ENCODE data around the gene STRN. TPM values are rescaled to one million over a fixed set of nuclear protein-coding genes. Genes with fewer than 3 reads are reported as not detected.

STRN gene
- total RNA-seq, 3 donors from 2014 or later, result 27.2 to 35.1 (median 32.5) TPM

DNA sequence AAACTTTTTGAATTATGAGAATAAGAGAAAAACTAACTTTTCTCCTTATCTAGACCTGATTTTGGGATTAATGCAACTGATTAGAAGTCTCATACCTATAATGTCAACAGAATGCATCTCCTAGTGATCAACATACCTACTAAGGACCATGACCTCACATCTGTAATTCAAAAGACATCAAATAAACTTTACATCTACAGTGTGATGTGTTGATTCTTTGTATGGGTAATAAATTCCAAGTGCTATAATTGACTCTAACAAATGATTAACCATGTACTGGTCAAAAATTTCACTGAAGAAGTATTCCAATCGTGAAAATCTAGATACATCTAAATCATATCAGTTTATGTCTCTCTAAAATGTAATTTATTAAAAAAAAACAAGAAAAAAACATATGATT, 84.5 kb downstream of the STRN start:
- H3K36me3 ChIP-seq, result peaks cover 5% of the 10 kb centered on the region

DNA sequence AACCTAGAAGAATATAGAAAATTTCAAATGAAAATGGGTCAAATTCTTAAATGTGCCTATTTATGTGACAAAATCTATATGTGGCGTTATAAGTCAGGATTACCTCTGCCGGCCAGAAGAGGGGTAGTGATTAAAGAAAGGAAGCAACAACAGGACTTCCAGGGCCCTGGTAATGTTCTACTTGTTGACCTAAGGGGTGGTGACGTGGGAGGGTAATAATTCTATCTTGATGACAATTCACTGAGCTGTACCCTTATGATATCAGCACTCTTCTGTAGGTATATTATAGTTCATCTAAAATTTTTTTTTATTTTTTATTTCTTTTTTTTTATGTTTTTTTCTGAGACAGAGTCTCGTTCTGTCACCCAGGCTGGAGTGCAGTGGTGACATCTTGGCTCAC, 87.9 kb downstream of the STRN start:
- Histone ChIP-seq H3K4me1 (no peaks in the 10 kb centered on the region), H3K36me3 (peaks cover 13% of the 10 kb centered on the region), H3K9me3 (no peaks in the 10 kb centered on the region), H3K27ac (no peak overlapping the region), H3K27me3 (no peaks in the 10 kb centered on the region), H3K4me3 (no peak overlapping the region)
- TF ChIP-seq POLR2AphosphoS5 (IDR thresholded peaks at IDR 0.05) (no peak), POLR2A (IDR thresholded peaks at IDR 0.05) (no peak)
- TF ChIP-seq, protein P1, sequence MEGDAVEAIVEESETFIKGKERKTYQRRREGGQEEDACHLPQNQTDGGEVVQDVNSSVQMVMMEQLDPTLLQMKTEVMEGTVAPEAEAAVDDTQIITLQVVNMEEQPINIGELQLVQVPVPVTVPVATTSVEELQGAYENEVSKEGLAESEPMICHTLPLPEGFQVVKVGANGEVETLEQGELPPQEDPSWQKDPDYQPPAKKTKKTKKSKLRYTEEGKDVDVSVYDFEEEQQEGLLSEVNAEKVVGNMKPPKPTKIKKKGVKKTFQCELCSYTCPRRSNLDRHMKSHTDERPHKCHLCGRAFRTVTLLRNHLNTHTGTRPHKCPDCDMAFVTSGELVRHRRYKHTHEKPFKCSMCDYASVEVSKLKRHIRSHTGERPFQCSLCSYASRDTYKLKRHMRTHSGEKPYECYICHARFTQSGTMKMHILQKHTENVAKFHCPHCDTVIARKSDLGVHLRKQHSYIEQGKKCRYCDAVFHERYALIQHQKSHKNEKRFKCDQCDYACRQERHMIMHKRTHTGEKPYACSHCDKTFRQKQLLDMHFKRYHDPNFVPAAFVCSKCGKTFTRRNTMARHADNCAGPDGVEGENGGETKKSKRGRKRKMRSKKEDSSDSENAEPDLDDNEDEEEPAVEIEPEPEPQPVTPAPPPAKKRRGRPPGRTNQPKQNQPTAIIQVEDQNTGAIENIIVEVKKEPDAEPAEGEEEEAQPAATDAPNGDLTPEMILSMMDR (IDR thresholded peaks at IDR 0.05), result no peak
- no peak for DNase-seq (ENCODE audit: low spot score in 2 of 2)
- intact Hi-C loops (cut with DNase I; ENCODE audit: low total_unique reads), result no loop called here

More for the DNA sequence above, 84.5 kb downstream of the STRN start:
- no peak overlapping the region for H3K27ac ChIP-seq
- no peaks in the 10 kb centered on the region for H3K4me1 ChIP-seq
- no peak for TF ChIP-seq POLR2AphosphoS5 (IDR thresholded peaks at IDR 0.05)
- no peak for TF ChIP-seq POLR2A (IDR thresholded peaks at IDR 0.05)
- TF ChIP-seq, protein P1 (IDR thresholded peaks at IDR 0.05), result no peak
- H3K9me3 ChIP-seq, result no peaks in the 10 kb centered on the region
- no peaks in the 10 kb centered on the region for H3K27me3 ChIP-seq
- no peak overlapping the region for H3K4me3 ChIP-seq
- DNase-seq (ENCODE audit: low spot score in 2 of 2), result no peak
- intact Hi-C loops (cut with DNase I; ENCODE audit: low total_unique reads), result no loop called here

DNA sequence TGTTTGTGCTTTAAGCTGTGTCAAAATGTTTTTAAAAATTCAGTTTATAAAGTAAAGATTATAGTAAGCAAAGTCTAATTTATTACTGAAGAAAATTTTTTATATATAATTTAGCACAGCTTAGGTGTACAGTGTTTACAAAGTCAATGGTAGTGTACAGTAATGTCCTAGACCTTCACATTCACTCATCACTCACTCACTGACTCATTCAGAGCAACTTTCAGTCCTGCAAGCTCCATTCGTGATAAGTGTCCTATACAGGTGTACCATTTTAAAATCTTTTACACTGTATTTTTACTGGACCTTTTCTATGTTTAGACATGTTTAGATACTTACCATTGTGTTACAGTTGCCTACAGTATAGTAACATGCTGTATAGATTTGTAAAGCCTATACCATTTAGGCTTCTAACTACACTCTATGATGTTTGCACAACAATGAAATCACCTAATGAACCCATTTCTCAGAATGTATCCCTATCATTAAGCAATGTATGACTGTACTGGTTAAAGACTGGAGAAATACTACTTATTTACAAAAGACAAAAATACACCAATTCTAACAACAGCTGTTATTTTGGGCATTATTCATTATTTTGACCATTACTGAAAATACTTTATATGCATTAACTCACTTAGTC, 95.1 kb downstream of the STRN start:
- Histone ChIP-seq H3K27me3 (no peaks in the 10 kb centered on the region), H3K4me1 (no peaks in the 10 kb centered on the region), H3K9me3 (no peaks in the 10 kb centered on the region), H3K36me3 (peaks cover 9% of the 10 kb centered on the region), H3K4me3 (no peak overlapping the region), H3K27ac (no peak overlapping the region)
- intact Hi-C loops (cut with DNase I; ENCODE audit: low total_unique reads), result no loop called here
- TF ChIP-seq, protein P1 (IDR thresholded peaks at IDR 0.05), result no peak
- no peak for TF ChIP-seq POLR2A (IDR thresholded peaks at IDR 0.05)
- no peak for TF ChIP-seq POLR2AphosphoS5 (IDR thresholded peaks at IDR 0.05)
- no peak for DNase-seq (ENCODE audit: low spot score in 2 of 2)

DNA sequence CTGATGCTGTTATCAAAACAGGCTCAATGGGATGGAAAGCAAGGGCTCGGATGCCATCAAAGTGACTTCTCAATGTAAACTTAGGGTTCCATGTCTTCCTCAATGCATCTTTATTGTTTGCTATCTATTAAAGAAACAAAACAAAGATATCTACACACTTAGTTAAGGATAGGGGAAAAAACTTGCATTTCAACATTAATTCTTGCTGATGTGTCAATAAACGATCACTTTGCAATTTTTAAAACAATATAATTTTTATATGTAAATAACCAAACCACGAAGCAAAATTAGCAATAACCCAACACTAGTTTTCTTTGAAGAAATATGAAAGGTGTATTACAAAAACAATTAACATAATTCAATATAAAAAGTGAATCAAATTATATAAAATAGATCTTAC, 96.7 kb downstream of the STRN start:
- DNase-seq (ENCODE audit: low spot score in 2 of 2), result no peak
- Histone ChIP-seq H3K4me1 (no peaks in the 10 kb centered on the region), H3K27me3 (no peaks in the 10 kb centered on the region), H3K36me3 (peaks cover 4% of the 10 kb centered on the region), H3K4me3 (no peak overlapping the region), H3K9me3 (no peaks in the 10 kb centered on the region), H3K27ac (no peak overlapping the region)
- intact Hi-C loops (cut with DNase I; ENCODE audit: low total_unique reads), result no loop called here
- no peak for TF ChIP-seq POLR2A (IDR thresholded peaks at IDR 0.05)
- TF ChIP-seq POLR2AphosphoS5 (IDR thresholded peaks at IDR 0.05), result no peak
- TF ChIP-seq, protein P1 (IDR thresholded peaks at IDR 0.05), result no peak

DNA sequence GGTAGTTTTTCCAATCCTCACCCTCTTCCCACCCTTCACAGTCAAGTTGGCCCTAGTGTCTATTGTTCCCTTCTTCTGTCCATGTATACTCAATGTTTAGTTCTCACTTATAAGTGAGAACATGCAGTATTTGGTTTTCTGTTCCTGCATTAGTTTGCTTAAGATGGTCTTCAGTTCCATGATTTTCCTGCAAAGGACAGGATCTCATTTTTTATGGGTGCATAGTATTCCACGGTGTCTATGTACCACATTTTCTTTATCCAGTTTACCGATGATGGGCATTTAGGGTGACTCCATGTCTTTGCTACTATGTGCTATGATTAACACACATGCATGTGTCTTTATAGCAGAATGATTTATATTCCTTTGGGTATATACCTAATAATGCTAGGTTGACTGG, 104.4 kb downstream of the STRN start:
- intact Hi-C loops (cut with DNase I; ENCODE audit: low total_unique reads), result no loop called here
- no peak overlapping the region for H3K27ac ChIP-seq
- no peak for DNase-seq (ENCODE audit: low spot score in 2 of 2)
- no peaks in the 10 kb centered on the region for H3K4me1 ChIP-seq
- no peak for TF ChIP-seq POLR2AphosphoS5 (IDR thresholded peaks at IDR 0.05)
- TF ChIP-seq, protein P1 (IDR thresholded peaks at IDR 0.05), result no peak
- no peak for TF ChIP-seq POLR2A (IDR thresholded peaks at IDR 0.05)
- H3K9me3 ChIP-seq, result no peaks in the 10 kb centered on the region
- H3K4me3 ChIP-seq, result no peak overlapping the region
- H3K36me3 ChIP-seq, result no peaks in the 10 kb centered on the region
- no peaks in the 10 kb centered on the region for H3K27me3 ChIP-seq

All from breast epithelium (tissue), 4 donors.